ENCODE measurements around the gene OXER1. TPM values are rescaled to one million over a fixed set of nuclear protein-coding genes. Genes with fewer than 3 reads are reported as not detected.

The OXER1 gene, protein sequence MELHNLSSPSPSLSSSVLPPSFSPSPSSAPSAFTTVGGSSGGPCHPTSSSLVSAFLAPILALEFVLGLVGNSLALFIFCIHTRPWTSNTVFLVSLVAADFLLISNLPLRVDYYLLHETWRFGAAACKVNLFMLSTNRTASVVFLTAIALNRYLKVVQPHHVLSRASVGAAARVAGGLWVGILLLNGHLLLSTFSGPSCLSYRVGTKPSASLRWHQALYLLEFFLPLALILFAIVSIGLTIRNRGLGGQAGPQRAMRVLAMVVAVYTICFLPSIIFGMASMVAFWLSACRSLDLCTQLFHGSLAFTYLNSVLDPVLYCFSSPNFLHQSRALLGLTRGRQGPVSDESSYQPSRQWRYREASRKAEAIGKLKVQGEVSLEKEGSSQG
- total RNA-seq (1 to 10 TPM in 1 of 5 experiments, under 1 TPM in 2, not detected in 2; 0.12 to 3.0 (median 0.37) TPM), polyA plus RNA-seq (under 1 TPM in 1 of 2 donors, not detected in 1; 0.36 TPM), total RNA-seq (not detected)

- Mint-ChIP-seq H3K27ac (peak within 1 kb of the TSS in 4 of 9 donors; percentile 8 to 59 (median 34)), H3K9me3 (peaks cover 0 to 5% (median 0%) of the 10 kb centered on the region in 11 donors), H3K4me3 (peak within 1 kb of the TSS in 1 of 10 donors; percentile 35), H3K4me1 (peaks cover 0 to 6% (median 2%) of the 10 kb centered on the region in 7 donors), H3K36me3 (peaks cover 0 to 25% (median 6%) of the 10 kb centered on the region in 5 donors), H3K27me3 (no peaks in the 10 kb centered on the region)
- Histone ChIP-seq H3K27ac (ENCODE audit: low read depth, low read length) (no peak within 1 kb of the TSS), H3K9me3 (ENCODE audit: control insufficient read depth in 2 of 3, low read length in 3 of 3) (no peaks in the 10 kb centered on the region), H3K4me1 (ENCODE audit: control insufficient read depth in 2 of 2, insufficient read depth in 2 of 2, low read length in 2 of 2) (no peaks in the 10 kb centered on the region), H3K27me3 (ENCODE audit: control insufficient read depth in 2 of 2, insufficient read depth in 2 of 2, low read length in 2 of 2) (no peaks in the 10 kb centered on the region), H3K36me3 (ENCODE audit: control insufficient read depth in 2 of 3, insufficient read depth in 3 of 3, low read length in 3 of 3) (no peaks in the 10 kb centered on the region), H3K4me3 (ENCODE audit: low read length) (no peak within 1 kb of the TSS)
- intact Hi-C loops (cut with micrococcal nuclease): no loop called here
- no peak for DNase-seq
- POLR2A ChIA-PET: no interaction called here
- CTCF ChIA-PET: no interaction called here
- ATAC-seq: peak; percentile 71
Observed at GRCh38 chr2:42764096-42764495, at the start of gene OXER1. TSS of gene OXER1 (minus strand) at chr2:42764135. CDS start at chr2:42764062, 73 bp downstream.

DNA sequence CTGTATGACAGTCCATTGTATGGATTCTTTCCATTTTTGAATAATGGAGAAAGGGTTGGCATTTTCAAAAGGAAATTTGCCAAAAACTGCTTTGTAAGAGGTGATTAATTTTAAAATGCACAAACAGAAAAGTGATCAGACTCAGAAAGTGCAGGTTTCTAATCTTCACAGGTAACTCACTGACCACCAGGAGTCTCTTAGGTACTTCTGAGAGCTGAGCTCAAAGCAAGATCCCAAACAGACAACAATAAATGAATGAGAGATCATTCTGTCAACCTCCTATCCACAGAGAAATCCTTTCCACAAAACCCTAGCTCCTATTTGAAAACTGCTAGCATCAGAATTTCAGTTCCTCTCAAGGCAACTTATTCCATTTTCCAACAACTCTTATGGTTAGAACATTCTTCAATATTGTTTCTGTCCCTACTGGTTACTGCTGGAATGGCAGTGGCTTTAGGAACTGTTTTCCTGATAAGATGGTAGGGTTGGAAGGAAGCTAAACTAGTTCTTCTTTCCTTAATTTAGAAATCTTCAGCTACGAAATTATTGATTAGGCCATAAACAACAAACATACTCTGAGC is 49.1 kb upstream of the OXER1 start:
- intact Hi-C loops (cut with micrococcal nuclease): loop anchor here (5.0 to 10.0 kb wide), 10 partner anchors 151 to 1549 kb away; partner anchors contain the start of genes CAMKMT (in 2 of the 2), LRPPRC (in 2 of the 2), PREPL (in 2 of the 2) and DYNC2LI1 (in 1 of the 2)
- ChIA-PET POLR2A (interaction anchor here (0.6 to 1.3 kb wide), 2 partner anchors 11 to 157 kb away, joined by 3 read pairs; no protein-coding TSS in a partner anchor), CTCF (interaction anchor here (0.6 to 1.5 kb wide), 2 partner anchors 15 to 827 kb away, joined by 3 to 7 read pairs; no protein-coding TSS in a partner anchor)
- H3K4me3 Mint-ChIP-seq: peak overlapping the region in 8 of 10 donors; percentile 11 to 76 (median 60)
- Histone ChIP-seq H3K9me3 (ENCODE audit: control insufficient read depth in 2 of 3, low read length in 3 of 3) (no peaks in the 10 kb centered on the region), H3K36me3 (ENCODE audit: control insufficient read depth in 2 of 3, insufficient read depth in 3 of 3, low read length in 3 of 3) (no peaks in the 10 kb centered on the region), H3K27ac (ENCODE audit: low read depth, low read length) (no peak overlapping the region), H3K4me1 (ENCODE audit: control insufficient read depth in 2 of 2, insufficient read depth in 2 of 2, low read length in 2 of 2) (peaks cover 0 to 3% of the 10 kb centered on the region in 2 donors), H3K27me3 (ENCODE audit: control insufficient read depth in 2 of 2, insufficient read depth in 2 of 2, low read length in 2 of 2) (no peaks in the 10 kb centered on the region), H3K4me3 (ENCODE audit: low read length) (no peak overlapping the region)
- H3K27ac Mint-ChIP-seq: peak overlapping the region in 7 of 9 donors; percentile 32 to 76 (median 68)
- H3K27me3 Mint-ChIP-seq: peaks cover 0 to 12% (median 0%) of the 10 kb centered on the region in 5 donors
- DNase-seq (no peak), ATAC-seq (no peak)
- H3K36me3 Mint-ChIP-seq: peaks cover 0 to 3% (median 0%) of the 10 kb centered on the region in 5 donors
- H3K9me3 Mint-ChIP-seq: peaks cover 0 to 7% (median 0%) of the 10 kb centered on the region in 11 donors
- peaks cover 0 to 35% (median 20%) of the 10 kb centered on the region in 7 donors for H3K4me1 Mint-ChIP-seq

DNA sequence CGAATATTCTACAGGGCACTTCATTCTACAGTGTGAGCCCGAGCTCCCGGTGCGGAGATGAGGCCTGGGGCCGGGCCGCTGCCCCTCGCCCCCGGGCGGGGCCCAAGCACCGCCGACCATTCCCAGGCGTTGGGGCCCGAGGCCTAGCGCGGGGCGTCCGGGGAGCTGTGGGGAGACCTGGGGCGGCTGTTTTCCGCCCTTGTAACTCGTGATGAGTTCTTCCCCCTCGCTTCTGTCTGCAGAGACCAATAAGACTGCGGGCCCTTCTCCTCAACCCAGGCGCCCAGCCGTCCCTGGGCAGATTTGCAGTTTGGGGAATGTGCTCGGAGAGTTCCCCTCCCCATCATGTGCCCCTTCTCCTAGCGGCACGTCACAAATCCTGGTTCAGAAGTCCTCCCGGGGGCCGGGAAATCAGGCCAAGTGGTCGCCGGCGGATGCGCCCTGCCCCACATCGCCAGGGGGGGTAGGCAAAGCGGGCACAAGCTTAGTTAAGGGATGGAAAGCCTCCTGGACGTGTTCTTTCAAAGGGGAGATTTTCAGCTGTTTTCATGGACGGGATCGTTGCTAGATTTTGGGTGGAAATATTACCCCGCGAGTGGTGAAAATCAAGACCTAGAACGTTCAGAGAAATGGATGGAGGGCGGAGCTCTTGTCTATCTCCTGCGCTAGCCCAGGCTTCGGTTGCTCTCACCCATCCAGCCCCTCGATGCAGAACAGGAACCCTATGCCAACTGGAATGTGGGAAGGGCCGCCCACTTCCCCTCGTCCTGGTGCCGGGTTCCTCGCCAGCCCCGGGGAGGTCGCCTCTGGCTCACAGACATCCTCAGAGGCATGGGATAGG is 47.3 kb upstream of the OXER1 start:
- ChIA-PET CTCF (interaction anchor here (0.7 to 1.6 kb wide), 9 partner anchors 11 to 631 kb away, joined by 3 to 6 read pairs (median 3); partner anchors contain the start of genes HAAO and KCNG3), POLR2A (interaction anchor here (0.7 to 3.5 kb wide), 28 partner anchors 8 to 1550 kb away, joined by 3 to 28 read pairs (median 4); partner anchors contain the start of genes CAMKMT, COX7A2L, HAAO and KCNG3)
- H3K27me3 ChIP-seq (ENCODE audit: control insufficient read depth in 2 of 2, insufficient read depth in 2 of 2, low read length in 2 of 2): no peaks in the 10 kb centered on the region
- Mint-ChIP-seq H3K27ac (peak overlapping the region; percentile 93 to 100 (median 99)), H3K9me3 (peaks cover 0 to 7% (median 0%) of the 10 kb centered on the region in 11 donors), H3K27me3 (peaks cover 0 to 23% (median 0%) of the 10 kb centered on the region in 5 donors), H3K4me3 (peak overlapping the region; percentile 90 to 99 (median 98)), H3K36me3 (peaks cover 0 to 3% (median 0%) of the 10 kb centered on the region in 5 donors), H3K4me1 (peaks cover 0 to 35% (median 20%) of the 10 kb centered on the region in 7 donors)
- peak in 6 of 9 donors; percentile 43 to 63 (median 60) for DNase-seq
- intact Hi-C loops (cut with micrococcal nuclease): loop anchor here (1.0 to 10.0 kb wide), 24 partner anchors 16 to 1551 kb away; partner anchors contain the start of genes CAMKMT (in 2 of the 2), COX7A2L (in 2 of the 2), LRPPRC (in 2 of the 2) and PPM1B (in 2 of the 2)
- H3K4me3 ChIP-seq (ENCODE audit: low read length): peak overlapping the region; percentile 99
- H3K4me1 ChIP-seq (ENCODE audit: control insufficient read depth in 2 of 2, insufficient read depth in 2 of 2, low read length in 2 of 2): peaks cover 0 to 3% of the 10 kb centered on the region in 2 donors
- H3K36me3 ChIP-seq (ENCODE audit: control insufficient read depth in 2 of 3, insufficient read depth in 3 of 3, low read length in 3 of 3): no peaks in the 10 kb centered on the region
- H3K9me3 ChIP-seq (ENCODE audit: control insufficient read depth in 2 of 3, low read length in 3 of 3): no peaks in the 10 kb centered on the region
- H3K27ac ChIP-seq (ENCODE audit: low read depth, low read length): peak overlapping the region; percentile 99
- peak; percentile 3 for ATAC-seq

- CTCF ChIA-PET: interaction anchor here (0.7 to 1.6 kb wide), 8 partner anchors 10 to 316 kb away, joined by 3 to 6 read pairs (median 4); partner anchors contain the start of genes HAAO and KCNG3
- POLR2A ChIA-PET: interaction anchor here (0.5 to 3.5 kb wide), 38 partner anchors 9 to 1551 kb away, joined by 3 to 28 read pairs (median 4); partner anchors contain the start of genes CAMKMT, COX7A2L, HAAO and KCNG3
- Mint-ChIP-seq H3K9me3 (peaks cover 0 to 7% (median 0%) of the 10 kb centered on the region in 11 donors), H3K4me1 (peaks cover 0 to 35% (median 20%) of the 10 kb centered on the region in 7 donors), H3K27me3 (peaks cover 0 to 28% (median 0%) of the 10 kb centered on the region in 5 donors), H3K36me3 (peaks cover 0 to 3% (median 0%) of the 10 kb centered on the region in 5 donors), H3K27ac (peak overlapping the region; percentile 93 to 100 (median 99)), H3K4me3 (peak overlapping the region; percentile 90 to 99 (median 98))
- Histone ChIP-seq H3K27me3 (ENCODE audit: control insufficient read depth in 2 of 2, insufficient read depth in 2 of 2, low read length in 2 of 2) (no peaks in the 10 kb centered on the region), H3K36me3 (ENCODE audit: control insufficient read depth in 2 of 3, insufficient read depth in 3 of 3, low read length in 3 of 3) (no peaks in the 10 kb centered on the region), H3K27ac (ENCODE audit: low read depth, low read length) (peak overlapping the region; percentile 99), H3K4me3 (ENCODE audit: low read length) (peak overlapping the region; percentile 99), H3K4me1 (ENCODE audit: control insufficient read depth in 2 of 2, insufficient read depth in 2 of 2, low read length in 2 of 2) (peaks cover 0 to 3% of the 10 kb centered on the region in 2 donors), H3K9me3 (ENCODE audit: control insufficient read depth in 2 of 3, low read length in 3 of 3) (no peaks in the 10 kb centered on the region)
- peak; percentile 96 to 99 (median 98) for DNase-seq
- intact Hi-C loops (cut with micrococcal nuclease): loop anchor here (1.0 to 10.0 kb wide), 23 partner anchors 18 to 1552 kb away; partner anchors contain the start of genes CAMKMT (in 2 of the 2), COX7A2L (in 2 of the 2), LRPPRC (in 2 of the 2) and PPM1B (in 2 of the 2)
- ATAC-seq: peak; percentile 90
Observed at GRCh38 chr2:42810121-42810970, 46.4 kb upstream of the OXER1 start.

DNA sequence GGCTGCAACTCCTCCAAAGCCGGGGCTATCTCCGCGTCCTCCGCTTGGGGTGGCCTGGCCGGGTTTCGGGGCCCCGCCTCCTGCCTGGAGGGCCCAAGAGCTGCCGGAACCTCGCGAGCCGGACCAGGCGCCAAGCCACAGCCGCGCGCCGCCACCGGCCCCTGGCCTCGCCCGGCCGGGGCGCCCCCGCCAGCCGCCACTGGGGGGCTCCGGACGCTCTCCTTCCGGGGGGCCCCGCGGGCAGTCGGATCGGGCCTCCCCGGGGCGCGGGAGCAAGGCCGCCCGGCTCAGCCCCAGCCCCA is 45.8 kb upstream of the OXER1 start:
- H3K4me1 Mint-ChIP-seq: peaks cover 0 to 35% (median 20%) of the 10 kb centered on the region in 7 donors
- peak overlapping the region; percentile 99 for H3K27ac ChIP-seq (ENCODE audit: low read depth, low read length)
- H3K27me3 Mint-ChIP-seq: peaks cover 0 to 29% (median 0%) of the 10 kb centered on the region in 5 donors
- no peaks in the 10 kb centered on the region for H3K9me3 ChIP-seq (ENCODE audit: control insufficient read depth in 2 of 3, low read length in 3 of 3)
- POLR2A ChIA-PET: interaction anchor here (0.7 to 3.5 kb wide), 21 partner anchors 9 to 1358 kb away, joined by 3 to 28 read pairs (median 5); partner anchors contain the start of genes COX7A2L, HAAO, THADA and ZFP36L2
- H3K9me3 Mint-ChIP-seq: peaks cover 0 to 7% (median 0%) of the 10 kb centered on the region in 11 donors
- H3K27me3 ChIP-seq (ENCODE audit: control insufficient read depth in 2 of 2, insufficient read depth in 2 of 2, low read length in 2 of 2): no peaks in the 10 kb centered on the region
- CTCF ChIA-PET: interaction anchor here (1.2 to 1.5 kb wide), 2 partner anchors 9 to 30 kb away, joined by 3 to 6 read pairs; no protein-coding TSS in a partner anchor
- peak overlapping the region; percentile 80 to 95 (median 91) for H3K27ac Mint-ChIP-seq
- peak in 1 of 9 donors; percentile 60 for DNase-seq
- intact Hi-C loops (cut with micrococcal nuclease): loop anchor here (1.0 to 10.0 kb wide), 23 partner anchors 17 to 1553 kb away; partner anchors contain the start of genes CAMKMT (in 2 of the 2), COX7A2L (in 2 of the 2), LRPPRC (in 2 of the 2) and PPM1B (in 2 of the 2)
- H3K36me3 Mint-ChIP-seq: peaks cover 0 to 3% (median 0%) of the 10 kb centered on the region in 5 donors
- peak; percentile 52 for ATAC-seq
- peak overlapping the region; percentile 75 to 99 (median 82) for H3K4me3 Mint-ChIP-seq
- peaks cover 0 to 3% of the 10 kb centered on the region in 2 donors for H3K4me1 ChIP-seq (ENCODE audit: control insufficient read depth in 2 of 2, insufficient read depth in 2 of 2, low read length in 2 of 2)
- no peaks in the 10 kb centered on the region for H3K36me3 ChIP-seq (ENCODE audit: control insufficient read depth in 2 of 3, insufficient read depth in 3 of 3, low read length in 3 of 3)
- peak overlapping the region; percentile 61 for H3K4me3 ChIP-seq (ENCODE audit: low read length)

Measured in naive thymus-derived CD4-positive, alpha-beta T cell (primary cell).